Natural killer cell (primary cell): ENCODE measurements around the gene TRIM9. TPM values are rescaled to one million over a fixed set of nuclear protein-coding genes. Genes with fewer than 3 reads are reported as not detected.
A peak's percentile ranks its signal among the peaks of the same experiment; 100 is the strongest.

Experiments
- ATAC-seq, 3 donors: fragments of 150-1000 bp in 2 of 3; fragments of 200-7000 bp in 1 of 3; cut with Tn5 transposase; 1 replicate in 1 of 3; 2 replicates in 2 of 3; pipeline ENCODE4 v1.10.0; 2021; ENCODE audit warnings: mild to moderate bottlenecking in 2 of 3, moderate library complexity in 2 of 3
- DNase-seq, 2 donors: peaks; one replicate each; pipeline versions ENCODE4 v3.0.0 to v3.0.0-alpha.2; 2013 to 2021; ENCODE audit warnings: mixed read lengths in 1 of 2
- H3K27ac ChIP-seq: one replicate; pipeline ENCODE4 v1.5.1; 2013; ENCODE audit warnings: mild to moderate bottlenecking, low read length
- H3K27me3 ChIP-seq: one replicate; pipeline ENCODE4 v1.6.1; 2013; ENCODE audit warnings: low read length; ENCODE audit not compliant: control insufficient read depth, insufficient read depth
- H3K36me3 ChIP-seq: one replicate; pipeline ENCODE4 v1.6.1; 2013; ENCODE audit warnings: low read length; ENCODE audit not compliant: control insufficient read depth, insufficient read depth
- H3K4me1 ChIP-seq: one replicate; pipeline ENCODE4 v1.6.1; 2013; ENCODE audit warnings: low read length; ENCODE audit not compliant: control insufficient read depth, insufficient read depth
- H3K4me3 ChIP-seq: one replicate; pipeline ENCODE4 v1.5.1; 2013; ENCODE audit warnings: low read length
- H3K9me3 ChIP-seq: one replicate; pipeline ENCODE4 v1.6.1; 2013; ENCODE audit warnings: low read length; ENCODE audit not compliant: control insufficient read depth, insufficient read depth
- H3K27ac Mint-ChIP-seq, 2 donors: one replicate each; pipeline ENCODE4 v1.8.0; 2022; ENCODE audit warnings: mild to moderate bottlenecking in 2 of 2, mixed read lengths in 2 of 2, moderate library complexity in 1 of 2
- H3K27me3 Mint-ChIP-seq, 2 donors: one replicate each; pipeline ENCODE4 v1.8.0; 2022; ENCODE audit warnings: low read depth in 2 of 2, mixed read lengths in 2 of 2
- H3K36me3 Mint-ChIP-seq: one replicate; pipeline ENCODE4 v1.8.0; 2022; ENCODE audit warnings: mixed read lengths
- H3K4me1 Mint-ChIP-seq, 2 donors: one replicate each; pipeline ENCODE4 v1.8.0; 2022; ENCODE audit warnings: mixed read lengths in 2 of 2
- H3K4me3 Mint-ChIP-seq: one replicate; pipeline ENCODE4 v1.8.0; 2022; ENCODE audit warnings: mild to moderate bottlenecking, moderate library complexity, mixed read lengths
- H3K9me3 Mint-ChIP-seq, 2 donors: one replicate each; pipeline ENCODE4 v1.8.0; 2022; ENCODE audit warnings: mixed read lengths in 2 of 2
- WGBS: methylation state at CpG from one replicate; pipeline ENCODE4 v1.1.7; 2013; ENCODE audit warnings: missing lambda C conversion rate; ENCODE audit not compliant: insufficient coverage; 5-methylcytosine and 5-hydroxymethylcytosine counted together
- intact Hi-C: fragments of 100-400 bp; cut with micrococcal nuclease; formaldehyde crosslinking; loops from one replicate; pipeline ENCODE4 v1.14.2; 2022
- total RNA-seq, 4 donors: library from RNA; stranded (reverse); fragments of 120-200 nt in 1 of 4; gene quantifications; one replicate each; pipeline versions ENCODE4 v1.2.3 to v1.2.4, GENCODE V29; 2013 to 2022
- TF ChIP-seq, protein P1 (sequence below): fragments of 200-600 bp; IDR thresholded peaks from one replicate; pipeline ENCODE4 v1.8.0; 2022; ENCODE audit warnings: antibody characterized with exemption

TRIM9 gene
- total RNA-seq, 3 donors from 2014 or later (not counting 1 experiment from before 2014, with no cell fraction given) = 0.25 to 0.40 (median 0.35) TPM

DNA sequence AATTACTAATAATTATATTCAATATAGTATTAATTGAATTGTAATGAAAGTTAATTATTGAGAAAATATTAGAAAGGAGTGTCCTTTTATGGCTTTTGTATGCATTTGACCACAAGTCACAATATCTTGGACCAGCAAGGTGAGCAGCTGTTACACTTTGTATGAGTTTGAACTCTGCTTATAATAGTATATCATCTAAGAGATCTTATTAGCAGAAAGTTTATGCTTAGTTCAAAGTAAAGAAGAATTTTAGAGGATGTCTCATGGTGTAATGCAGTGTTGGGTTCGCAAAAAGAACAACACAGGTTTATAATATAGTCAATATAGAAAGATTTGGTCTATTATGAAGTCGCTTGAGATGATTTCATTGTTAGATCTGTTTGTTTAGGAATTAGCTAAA is 2.0 kb upstream of the TRIM9 start:
- Mint-ChIP-seq H3K27ac (no peak overlapping the region), H3K4me3 (no peak overlapping the region), H3K27me3 (peaks cover 33 to 41% of the 10 kb centered on the region in 2 donors), H3K4me1 (peaks cover 15 to 30% of the 10 kb centered on the region in 2 donors), H3K36me3 (no peaks in the 10 kb centered on the region), H3K9me3 (no peaks in the 10 kb centered on the region)
- DNase-seq (no peak), ATAC-seq (no peak)
- peaks cover 25% of the 10 kb centered on the region for H3K4me1 ChIP-seq
- no peak overlapping the region for H3K27ac ChIP-seq
- TF ChIP-seq, protein P1, sequence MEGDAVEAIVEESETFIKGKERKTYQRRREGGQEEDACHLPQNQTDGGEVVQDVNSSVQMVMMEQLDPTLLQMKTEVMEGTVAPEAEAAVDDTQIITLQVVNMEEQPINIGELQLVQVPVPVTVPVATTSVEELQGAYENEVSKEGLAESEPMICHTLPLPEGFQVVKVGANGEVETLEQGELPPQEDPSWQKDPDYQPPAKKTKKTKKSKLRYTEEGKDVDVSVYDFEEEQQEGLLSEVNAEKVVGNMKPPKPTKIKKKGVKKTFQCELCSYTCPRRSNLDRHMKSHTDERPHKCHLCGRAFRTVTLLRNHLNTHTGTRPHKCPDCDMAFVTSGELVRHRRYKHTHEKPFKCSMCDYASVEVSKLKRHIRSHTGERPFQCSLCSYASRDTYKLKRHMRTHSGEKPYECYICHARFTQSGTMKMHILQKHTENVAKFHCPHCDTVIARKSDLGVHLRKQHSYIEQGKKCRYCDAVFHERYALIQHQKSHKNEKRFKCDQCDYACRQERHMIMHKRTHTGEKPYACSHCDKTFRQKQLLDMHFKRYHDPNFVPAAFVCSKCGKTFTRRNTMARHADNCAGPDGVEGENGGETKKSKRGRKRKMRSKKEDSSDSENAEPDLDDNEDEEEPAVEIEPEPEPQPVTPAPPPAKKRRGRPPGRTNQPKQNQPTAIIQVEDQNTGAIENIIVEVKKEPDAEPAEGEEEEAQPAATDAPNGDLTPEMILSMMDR = no peak
- H3K9me3 ChIP-seq = no peaks in the 10 kb centered on the region
- intact Hi-C loops = no loop called here
- 94% methylated on average over 2 of the region's 2 CpGs for WGBS
- peaks cover 18% of the 10 kb centered on the region for H3K27me3 ChIP-seq
- H3K36me3 ChIP-seq = no peaks in the 10 kb centered on the region
- no peak overlapping the region for H3K4me3 ChIP-seq

DNA sequence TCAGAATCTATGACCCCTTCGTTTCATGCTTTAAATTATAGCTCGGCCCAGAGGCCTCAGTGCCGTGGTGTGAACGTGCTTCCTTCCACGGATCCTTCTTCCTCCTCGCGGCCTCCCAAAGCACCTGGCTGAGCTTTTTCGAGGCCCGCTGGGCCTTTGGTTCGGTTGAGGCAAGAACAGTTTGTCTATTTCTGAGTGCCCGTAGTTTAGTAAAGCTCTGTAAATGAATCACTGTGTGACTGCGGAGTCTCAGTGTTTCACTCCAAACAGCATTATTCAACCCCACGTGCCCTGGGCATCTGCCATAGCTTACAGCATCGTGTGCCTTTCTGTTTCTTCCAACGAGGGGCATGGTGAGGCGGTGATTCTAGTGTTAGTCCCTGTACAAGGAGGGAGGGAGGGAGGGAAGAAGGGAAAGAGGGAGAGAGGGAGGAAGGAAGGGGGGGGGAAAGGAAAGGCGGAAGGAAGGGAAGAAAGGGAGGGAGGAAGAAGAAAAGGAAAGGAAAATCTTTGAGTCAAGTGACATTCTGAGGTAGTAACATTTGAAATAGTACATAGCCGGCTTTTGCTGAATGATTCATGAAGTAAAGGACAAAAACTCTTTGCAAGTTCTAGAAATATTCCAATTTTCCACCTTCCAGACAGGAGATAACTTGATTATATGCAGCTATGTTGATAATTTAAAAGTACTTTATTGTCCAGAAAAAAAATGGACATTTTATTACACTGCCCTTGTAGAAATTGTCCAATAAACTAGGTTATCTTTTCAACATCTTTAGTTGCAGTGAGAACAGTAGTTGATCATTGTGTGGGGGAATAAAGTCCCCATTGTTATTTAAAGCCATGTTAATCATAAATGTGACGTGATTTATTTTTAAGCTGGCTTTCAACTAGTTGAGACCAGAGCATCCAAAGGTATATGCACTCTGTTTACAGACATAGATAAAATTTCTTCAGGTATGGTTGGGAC is 1.2 kb upstream of the TRIM9 start:
- H3K4me3 Mint-ChIP-seq = peak overlapping the region; percentile 92
- H3K36me3 Mint-ChIP-seq = no peaks in the 10 kb centered on the region

DNA sequence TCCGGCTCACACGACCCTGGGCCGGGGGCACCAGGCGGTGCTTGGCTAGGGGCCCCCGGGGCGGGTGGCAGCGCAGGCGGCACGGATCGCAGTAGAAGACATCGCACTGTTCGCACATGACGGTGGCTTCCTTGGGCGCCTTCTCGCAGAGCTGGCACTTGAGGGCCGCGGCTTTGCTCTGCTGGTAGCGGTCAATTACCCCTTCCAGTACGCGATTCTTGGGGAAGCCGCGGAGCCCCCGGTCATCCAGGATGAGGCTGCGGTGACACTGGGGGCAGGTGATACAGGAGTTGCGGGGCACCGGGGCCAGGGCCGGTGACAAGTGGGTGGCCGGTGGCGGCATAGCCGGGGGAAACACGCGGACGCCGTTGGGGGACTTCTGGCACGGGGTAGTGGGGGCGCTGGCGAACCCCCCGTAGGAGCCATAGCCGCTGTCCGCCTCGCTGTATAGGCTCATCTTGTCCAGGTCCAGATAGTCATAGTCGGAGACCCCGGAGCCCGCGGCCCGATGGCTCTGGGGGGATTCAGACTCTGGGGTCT is 553 bp downstream of the TRIM9 start:
- Histone ChIP-seq H3K27ac (no peak overlapping the region), H3K9me3 (no peaks in the 10 kb centered on the region), H3K4me3 (peak overlapping the region; percentile 67), H3K36me3 (no peaks in the 10 kb centered on the region), H3K4me1 (peaks cover 25% of the 10 kb centered on the region), H3K27me3 (peaks cover 18% of the 10 kb centered on the region)
- Mint-ChIP-seq H3K27ac (peak overlapping the region in 1 of 2 donors; percentile 82), H3K9me3 (no peaks in the 10 kb centered on the region), H3K36me3 (no peaks in the 10 kb centered on the region), H3K4me1 (peaks cover 15 to 30% of the 10 kb centered on the region in 2 donors), H3K4me3 (peak overlapping the region; percentile 92), H3K27me3 (peaks cover 23 to 29% of the 10 kb centered on the region in 2 donors)
- WGBS = under 1% methylated on average over 46 of the region's 46 CpGs
- intact Hi-C loops = no loop called here
- TF ChIP-seq, protein P1 = no peak
- DNase-seq (peak; percentile 16 to 39), ATAC-seq (peak in 1 of 3 donors; percentile 0)

More for the DNA sequence above, 1.2 kb upstream of the TRIM9 start:
- Mint-ChIP-seq H3K27me3 (peaks cover 32 to 47% of the 10 kb centered on the region in 2 donors), H3K4me1 (peaks cover 15 to 30% of the 10 kb centered on the region in 2 donors), H3K27ac (peak overlapping the region in 1 of 2 donors; percentile 82), H3K9me3 (no peaks in the 10 kb centered on the region)
- Histone ChIP-seq H3K4me1 (peaks cover 25% of the 10 kb centered on the region), H3K36me3 (no peaks in the 10 kb centered on the region), H3K27me3 (peaks cover 18% of the 10 kb centered on the region), H3K27ac (no peak overlapping the region), H3K9me3 (no peaks in the 10 kb centered on the region), H3K4me3 (peak overlapping the region; percentile 67)
- ATAC-seq (no peak), DNase-seq (peak in 1 of 2 donors; percentile 37)
- TF ChIP-seq, protein P1 = no peak
- 31% methylated on average over 18 of the region's 19 CpGs for WGBS
- intact Hi-C loops = no loop called here
